K562 (cell line): ENCODE data around the gene KCND3. TPM values are rescaled to one million over a fixed set of nuclear protein-coding genes. Genes with fewer than 3 reads are reported as not detected.

Experiments
- MIER1 ChIP-seq: fragments of 450-650 bp; IDR thresholded peaks from 2 replicates; pipeline ENCODE4 v1.6.1; 2016; ENCODE audit warnings: antibody characterized with exemption, mild to moderate bottlenecking, low read depth
- RBM15 ChIP-seq: fragments of 200-400 bp; formaldehyde crosslinking; IDR thresholded peaks from 2 replicates; pipeline ENCODE4 v1.6.1; 2018; ENCODE audit warnings: mild to moderate bottlenecking, low read length, moderate library complexity; ENCODE audit not compliant: insufficient read depth
- RCOR1 ChIP-seq, 2 experiments: IDR thresholded peaks; 2 replicates each; pipeline ENCODE4 v1.6.1; 2012; ENCODE audit warnings: low read depth in 2 of 2, low read length in 2 of 2, borderline replicate concordance in 1 of 2, improper control_type of control experiment in 1 of 2
- ZNF175 ChIP-seq: fragments of 200-800 bp; sonication (Bioruptor generic); IDR thresholded peaks from 2 replicates; pipeline ENCODE4 v1.6.1; 2016; ENCODE audit warnings: low read depth, mild to moderate bottlenecking, missing genetic modification characterization, missing compliant biosample characterization
- polyA plus RNA-seq, 8 experiments: library from polyadenylated mRNA; depleted of rRNA in 4 of 8; stranded (reverse) in 5 of 8; unstranded in 3 of 8; fragments of >200 nt; fragmentation: Nextera tagmentation in 2 of 8; fragmentation: Illumina TruSeq in 1 of 8; extraction: Ambion mirVana in 2 of 8; extraction: Trizol in 1 of 8; gene quantifications; 2 replicates each; pipeline versions ENCODE4 v1.2.1 to v1.2.3, GENCODE V29; 2011 to 2014; ENCODE audit warnings: inconsistent platforms in 1 of 8, missing spikeins in 1 of 8
- total RNA-seq, 7 experiments: library from RNA; depleted of rRNA in 6 of 7; stranded (reverse); fragments of >200 nt in 6 of 7; fragmentation: Illumina TruSeq in 2 of 7; extraction: Trizol in 2 of 7; gene quantifications; 2 replicates each; pipeline versions ENCODE4 v1.2.1 to v1.2.3, GENCODE V29; 2011 to 2021; ENCODE audit warnings: low replicate concordance in 1 of 7
- TF ChIP-seq, protein P1 (sequence below): fragments of 450-650 bp; IDR thresholded peaks from 2 replicates; pipeline ENCODE4 v1.6.1; 2016; ENCODE audit warnings: mild to moderate bottlenecking, moderate library complexity
- TF ChIP-seq, protein P2 (sequence below): sonication (generic); formaldehyde crosslinking; IDR thresholded peaks from 2 replicates; pipeline ENCODE4 v1.9.0; 2022; ENCODE audit warnings: mild to moderate bottlenecking, missing genetic modification reagents

The KCND3 gene
- total and polyA plus RNA-seq, 9 of the 15 experiments (the other 6 are each of a cell fraction or from before 2014, with no cell fraction given) = not detected

DNA sequence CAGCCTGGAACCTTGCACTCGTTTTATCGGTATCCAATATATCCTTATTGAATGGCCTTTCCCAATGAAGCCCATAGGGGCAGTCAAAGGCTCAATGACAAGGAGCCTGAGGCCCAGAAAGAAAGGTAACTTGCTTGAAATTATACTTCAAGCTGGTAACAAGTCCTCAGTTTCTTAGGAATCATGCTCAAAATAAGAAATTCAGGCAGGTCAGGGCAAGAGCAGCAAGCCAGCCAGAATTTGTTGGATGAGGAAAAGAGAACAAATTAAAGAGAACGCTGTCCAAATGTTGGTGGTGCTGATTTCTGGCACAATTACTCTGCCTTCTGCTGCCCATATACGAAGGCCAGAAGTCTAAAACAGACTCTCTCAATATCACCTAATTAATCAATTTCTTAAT lies 156.1 kb downstream of the KCND3 start (continued):
- TF ChIP-seq, protein P1, sequence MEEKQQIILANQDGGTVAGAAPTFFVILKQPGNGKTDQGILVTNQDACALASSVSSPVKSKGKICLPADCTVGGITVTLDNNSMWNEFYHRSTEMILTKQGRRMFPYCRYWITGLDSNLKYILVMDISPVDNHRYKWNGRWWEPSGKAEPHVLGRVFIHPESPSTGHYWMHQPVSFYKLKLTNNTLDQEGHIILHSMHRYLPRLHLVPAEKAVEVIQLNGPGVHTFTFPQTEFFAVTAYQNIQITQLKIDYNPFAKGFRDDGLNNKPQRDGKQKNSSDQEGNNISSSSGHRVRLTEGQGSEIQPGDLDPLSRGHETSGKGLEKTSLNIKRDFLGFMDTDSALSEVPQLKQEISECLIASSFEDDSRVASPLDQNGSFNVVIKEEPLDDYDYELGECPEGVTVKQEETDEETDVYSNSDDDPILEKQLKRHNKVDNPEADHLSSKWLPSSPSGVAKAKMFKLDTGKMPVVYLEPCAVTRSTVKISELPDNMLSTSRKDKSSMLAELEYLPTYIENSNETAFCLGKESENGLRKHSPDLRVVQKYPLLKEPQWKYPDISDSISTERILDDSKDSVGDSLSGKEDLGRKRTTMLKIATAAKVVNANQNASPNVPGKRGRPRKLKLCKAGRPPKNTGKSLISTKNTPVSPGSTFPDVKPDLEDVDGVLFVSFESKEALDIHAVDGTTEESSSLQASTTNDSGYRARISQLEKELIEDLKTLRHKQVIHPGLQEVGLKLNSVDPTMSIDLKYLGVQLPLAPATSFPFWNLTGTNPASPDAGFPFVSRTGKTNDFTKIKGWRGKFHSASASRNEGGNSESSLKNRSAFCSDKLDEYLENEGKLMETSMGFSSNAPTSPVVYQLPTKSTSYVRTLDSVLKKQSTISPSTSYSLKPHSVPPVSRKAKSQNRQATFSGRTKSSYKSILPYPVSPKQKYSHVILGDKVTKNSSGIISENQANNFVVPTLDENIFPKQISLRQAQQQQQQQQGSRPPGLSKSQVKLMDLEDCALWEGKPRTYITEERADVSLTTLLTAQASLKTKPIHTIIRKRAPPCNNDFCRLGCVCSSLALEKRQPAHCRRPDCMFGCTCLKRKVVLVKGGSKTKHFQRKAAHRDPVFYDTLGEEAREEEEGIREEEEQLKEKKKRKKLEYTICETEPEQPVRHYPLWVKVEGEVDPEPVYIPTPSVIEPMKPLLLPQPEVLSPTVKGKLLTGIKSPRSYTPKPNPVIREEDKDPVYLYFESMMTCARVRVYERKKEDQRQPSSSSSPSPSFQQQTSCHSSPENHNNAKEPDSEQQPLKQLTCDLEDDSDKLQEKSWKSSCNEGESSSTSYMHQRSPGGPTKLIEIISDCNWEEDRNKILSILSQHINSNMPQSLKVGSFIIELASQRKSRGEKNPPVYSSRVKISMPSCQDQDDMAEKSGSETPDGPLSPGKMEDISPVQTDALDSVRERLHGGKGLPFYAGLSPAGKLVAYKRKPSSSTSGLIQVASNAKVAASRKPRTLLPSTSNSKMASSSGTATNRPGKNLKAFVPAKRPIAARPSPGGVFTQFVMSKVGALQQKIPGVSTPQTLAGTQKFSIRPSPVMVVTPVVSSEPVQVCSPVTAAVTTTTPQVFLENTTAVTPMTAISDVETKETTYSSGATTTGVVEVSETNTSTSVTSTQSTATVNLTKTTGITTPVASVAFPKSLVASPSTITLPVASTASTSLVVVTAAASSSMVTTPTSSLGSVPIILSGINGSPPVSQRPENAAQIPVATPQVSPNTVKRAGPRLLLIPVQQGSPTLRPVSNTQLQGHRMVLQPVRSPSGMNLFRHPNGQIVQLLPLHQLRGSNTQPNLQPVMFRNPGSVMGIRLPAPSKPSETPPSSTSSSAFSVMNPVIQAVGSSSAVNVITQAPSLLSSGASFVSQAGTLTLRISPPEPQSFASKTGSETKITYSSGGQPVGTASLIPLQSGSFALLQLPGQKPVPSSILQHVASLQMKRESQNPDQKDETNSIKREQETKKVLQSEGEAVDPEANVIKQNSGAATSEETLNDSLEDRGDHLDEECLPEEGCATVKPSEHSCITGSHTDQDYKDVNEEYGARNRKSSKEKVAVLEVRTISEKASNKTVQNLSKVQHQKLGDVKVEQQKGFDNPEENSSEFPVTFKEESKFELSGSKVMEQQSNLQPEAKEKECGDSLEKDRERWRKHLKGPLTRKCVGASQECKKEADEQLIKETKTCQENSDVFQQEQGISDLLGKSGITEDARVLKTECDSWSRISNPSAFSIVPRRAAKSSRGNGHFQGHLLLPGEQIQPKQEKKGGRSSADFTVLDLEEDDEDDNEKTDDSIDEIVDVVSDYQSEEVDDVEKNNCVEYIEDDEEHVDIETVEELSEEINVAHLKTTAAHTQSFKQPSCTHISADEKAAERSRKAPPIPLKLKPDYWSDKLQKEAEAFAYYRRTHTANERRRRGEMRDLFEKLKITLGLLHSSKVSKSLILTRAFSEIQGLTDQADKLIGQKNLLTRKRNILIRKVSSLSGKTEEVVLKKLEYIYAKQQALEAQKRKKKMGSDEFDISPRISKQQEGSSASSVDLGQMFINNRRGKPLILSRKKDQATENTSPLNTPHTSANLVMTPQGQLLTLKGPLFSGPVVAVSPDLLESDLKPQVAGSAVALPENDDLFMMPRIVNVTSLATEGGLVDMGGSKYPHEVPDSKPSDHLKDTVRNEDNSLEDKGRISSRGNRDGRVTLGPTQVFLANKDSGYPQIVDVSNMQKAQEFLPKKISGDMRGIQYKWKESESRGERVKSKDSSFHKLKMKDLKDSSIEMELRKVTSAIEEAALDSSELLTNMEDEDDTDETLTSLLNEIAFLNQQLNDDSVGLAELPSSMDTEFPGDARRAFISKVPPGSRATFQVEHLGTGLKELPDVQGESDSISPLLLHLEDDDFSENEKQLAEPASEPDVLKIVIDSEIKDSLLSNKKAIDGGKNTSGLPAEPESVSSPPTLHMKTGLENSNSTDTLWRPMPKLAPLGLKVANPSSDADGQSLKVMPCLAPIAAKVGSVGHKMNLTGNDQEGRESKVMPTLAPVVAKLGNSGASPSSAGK = no peak
- 0 out of 4 replicates have a peak, but pooled peaks of 1 of the 2 experiments have one; percentile 11 for TF ChIP-seq RCOR1 (IDR thresholded peaks at IDR 0.05; ENCODE audit: borderline replicate concordance in 1 of 2, low read depth in 2 of 2, low read length in 2 of 2)
- TF ChIP-seq RBM15 = no peak
- TF ChIP-seq MIER1 = peak; percentile 93
- TF ChIP-seq, protein P2, sequence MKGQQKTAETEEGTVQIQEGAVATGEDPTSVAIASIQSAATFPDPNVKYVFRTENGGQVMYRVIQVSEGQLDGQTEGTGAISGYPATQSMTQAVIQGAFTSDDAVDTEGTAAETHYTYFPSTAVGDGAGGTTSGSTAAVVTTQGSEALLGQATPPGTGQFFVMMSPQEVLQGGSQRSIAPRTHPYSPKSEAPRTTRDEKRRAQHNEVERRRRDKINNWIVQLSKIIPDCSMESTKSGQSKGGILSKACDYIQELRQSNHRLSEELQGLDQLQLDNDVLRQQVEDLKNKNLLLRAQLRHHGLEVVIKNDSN (CRISPR knock-in tag) = no peak
- 0 out of 2 replicates have a peak, but pooled peaks have one; percentile 35 for TF ChIP-seq ZNF175 (CRISPR knock-in tag)
